ENCODE results near the gene CFAP251.
A peak's percentile ranks its signal among the peaks of the same experiment; 100 is the strongest.

The CFAP251 gene

GRCh38 chr12:122004633-122005071 is 86.3 kb downstream of the CFAP251 start:
- H3K27me3 ChIP-seq (ENCODE audit: control insufficient read depth, insufficient read depth, low read length) = no peaks in the 10 kb centered on the region
- H3K9ac ChIP-seq (ENCODE audit: low read length) = no peak overlapping the region
- H3K4me1 ChIP-seq (ENCODE audit: control insufficient read depth, insufficient read depth, low read length) = no peaks in the 10 kb centered on the region
- no peak overlapping the region for H3K4me3 ChIP-seq (ENCODE audit: low read length)
- no peaks in the 10 kb centered on the region for H3K36me3 ChIP-seq (ENCODE audit: control insufficient read depth, insufficient read depth, low read length)
- no peaks in the 10 kb centered on the region for H3K9me3 ChIP-seq (ENCODE audit: control insufficient read depth, low read length)

DNA sequence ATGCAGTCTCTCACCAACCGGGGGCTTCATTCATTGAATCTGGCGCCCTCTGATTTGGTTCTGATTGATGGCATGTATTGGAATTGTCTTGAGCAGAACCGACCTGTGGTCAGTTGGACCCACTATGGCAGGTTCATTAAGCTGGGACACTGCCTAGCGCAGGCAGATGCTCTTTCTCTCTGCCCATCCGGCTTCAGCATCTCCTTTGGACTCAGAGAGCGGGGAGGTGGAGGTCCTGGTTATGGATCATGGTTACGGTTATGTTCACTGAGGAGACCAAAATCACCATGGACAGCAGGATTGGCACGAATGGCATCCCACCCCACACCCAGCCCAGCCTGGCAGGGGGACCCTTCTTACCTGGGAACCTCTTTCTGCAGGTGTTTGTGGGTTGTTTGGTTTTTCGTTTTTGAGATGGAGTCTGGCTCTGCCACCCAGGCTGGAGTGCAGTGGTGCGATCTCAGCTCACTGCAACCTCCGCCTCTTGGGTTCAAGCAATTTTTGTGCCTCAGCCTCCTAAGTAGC is 86.9 kb downstream of the CFAP251 start:
- H3K4me3 ChIP-seq (ENCODE audit: low read length) = no peak overlapping the region
- H3K27me3 ChIP-seq (ENCODE audit: control insufficient read depth, insufficient read depth, low read length) = no peaks in the 10 kb centered on the region
- H3K9ac ChIP-seq (ENCODE audit: low read length) = no peak overlapping the region
- no peaks in the 10 kb centered on the region for H3K36me3 ChIP-seq (ENCODE audit: control insufficient read depth, insufficient read depth, low read length)
- no peaks in the 10 kb centered on the region for H3K4me1 ChIP-seq (ENCODE audit: control insufficient read depth, insufficient read depth, low read length)
- no peaks in the 10 kb centered on the region for H3K9me3 ChIP-seq (ENCODE audit: control insufficient read depth, low read length)

GRCh38 chr12:122006186-122006926 is 88.0 kb downstream of the CFAP251 start:
- Histone ChIP-seq H3K36me3 (ENCODE audit: control insufficient read depth, insufficient read depth, low read length) (no peaks in the 10 kb centered on the region), H3K9ac (ENCODE audit: low read length) (no peak overlapping the region), H3K4me1 (ENCODE audit: control insufficient read depth, insufficient read depth, low read length) (no peaks in the 10 kb centered on the region), H3K9me3 (ENCODE audit: control insufficient read depth, low read length) (no peaks in the 10 kb centered on the region), H3K27me3 (ENCODE audit: control insufficient read depth, insufficient read depth, low read length) (no peaks in the 10 kb centered on the region), H3K4me3 (ENCODE audit: low read length) (no peak overlapping the region)

DNA sequence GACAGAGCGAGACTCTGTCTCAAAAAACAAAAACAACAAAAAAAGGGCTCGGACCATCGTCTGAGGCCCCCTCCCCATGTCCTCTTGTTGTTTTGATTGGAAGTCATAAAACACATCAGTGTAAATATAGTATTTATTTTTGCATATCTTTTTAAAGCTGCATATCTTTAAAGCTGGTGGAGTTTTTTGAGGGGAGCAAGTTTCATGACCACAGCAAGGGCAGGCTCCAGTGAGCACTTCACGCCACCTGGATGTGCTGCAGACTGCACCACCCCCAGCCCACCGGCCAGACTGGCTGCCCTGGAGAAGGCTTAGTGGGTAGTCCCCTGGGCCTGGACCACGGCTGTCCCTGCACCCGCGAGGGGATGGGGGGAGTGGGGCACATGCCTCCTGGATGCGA is 91.3 kb downstream of the CFAP251 start:
- Histone ChIP-seq H3K27me3 (ENCODE audit: control insufficient read depth, insufficient read depth, low read length) (no peaks in the 10 kb centered on the region), H3K4me1 (ENCODE audit: control insufficient read depth, insufficient read depth, low read length) (no peaks in the 10 kb centered on the region)

GRCh38 chr12:122012184-122012583 is 93.8 kb downstream of the CFAP251 start:
- Histone ChIP-seq H3K4me1 (ENCODE audit: control insufficient read depth, insufficient read depth, low read length) (no peaks in the 10 kb centered on the region), H3K9ac (ENCODE audit: low read length) (no peak overlapping the region), H3K27me3 (ENCODE audit: control insufficient read depth, insufficient read depth, low read length) (no peaks in the 10 kb centered on the region), H3K4me3 (ENCODE audit: low read length) (no peak overlapping the region), H3K36me3 (ENCODE audit: control insufficient read depth, insufficient read depth, low read length) (no peaks in the 10 kb centered on the region), H3K9me3 (ENCODE audit: control insufficient read depth, low read length) (no peaks in the 10 kb centered on the region)

More for the DNA sequence above, 91.3 kb downstream of the CFAP251 start:
- no peaks in the 10 kb centered on the region for H3K9me3 ChIP-seq (ENCODE audit: control insufficient read depth, low read length)
- H3K9ac ChIP-seq (ENCODE audit: low read length) = no peak overlapping the region
- no peaks in the 10 kb centered on the region for H3K36me3 ChIP-seq (ENCODE audit: control insufficient read depth, insufficient read depth, low read length)
- no peak overlapping the region for H3K4me3 ChIP-seq (ENCODE audit: low read length)

DNA sequence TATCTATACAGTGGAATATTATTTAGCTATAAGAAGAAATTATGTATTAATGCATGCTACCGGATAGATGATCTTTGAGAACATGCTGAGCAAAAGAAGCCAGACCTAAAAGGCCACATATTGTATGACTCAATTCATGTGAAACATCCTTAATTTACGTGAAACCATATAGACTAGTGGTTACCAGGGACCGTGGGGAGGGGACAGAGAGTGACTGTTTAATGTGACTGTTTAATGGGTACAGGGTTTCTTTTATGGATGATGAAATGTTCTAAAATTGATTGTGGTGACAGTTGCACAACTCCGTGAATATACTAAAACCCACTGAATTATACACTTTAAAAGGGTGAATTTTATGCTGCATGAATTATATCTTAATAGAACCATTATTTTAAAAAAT is 94.7 kb downstream of the CFAP251 start:
- no peaks in the 10 kb centered on the region for H3K27me3 ChIP-seq (ENCODE audit: control insufficient read depth, insufficient read depth, low read length)
- H3K9me3 ChIP-seq (ENCODE audit: control insufficient read depth, low read length) = no peaks in the 10 kb centered on the region
- no peaks in the 10 kb centered on the region for H3K4me1 ChIP-seq (ENCODE audit: control insufficient read depth, insufficient read depth, low read length)
- H3K4me3 ChIP-seq (ENCODE audit: low read length) = no peak overlapping the region
- no peak overlapping the region for H3K9ac ChIP-seq (ENCODE audit: low read length)
- no peaks in the 10 kb centered on the region for H3K36me3 ChIP-seq (ENCODE audit: control insufficient read depth, insufficient read depth, low read length)

DNA sequence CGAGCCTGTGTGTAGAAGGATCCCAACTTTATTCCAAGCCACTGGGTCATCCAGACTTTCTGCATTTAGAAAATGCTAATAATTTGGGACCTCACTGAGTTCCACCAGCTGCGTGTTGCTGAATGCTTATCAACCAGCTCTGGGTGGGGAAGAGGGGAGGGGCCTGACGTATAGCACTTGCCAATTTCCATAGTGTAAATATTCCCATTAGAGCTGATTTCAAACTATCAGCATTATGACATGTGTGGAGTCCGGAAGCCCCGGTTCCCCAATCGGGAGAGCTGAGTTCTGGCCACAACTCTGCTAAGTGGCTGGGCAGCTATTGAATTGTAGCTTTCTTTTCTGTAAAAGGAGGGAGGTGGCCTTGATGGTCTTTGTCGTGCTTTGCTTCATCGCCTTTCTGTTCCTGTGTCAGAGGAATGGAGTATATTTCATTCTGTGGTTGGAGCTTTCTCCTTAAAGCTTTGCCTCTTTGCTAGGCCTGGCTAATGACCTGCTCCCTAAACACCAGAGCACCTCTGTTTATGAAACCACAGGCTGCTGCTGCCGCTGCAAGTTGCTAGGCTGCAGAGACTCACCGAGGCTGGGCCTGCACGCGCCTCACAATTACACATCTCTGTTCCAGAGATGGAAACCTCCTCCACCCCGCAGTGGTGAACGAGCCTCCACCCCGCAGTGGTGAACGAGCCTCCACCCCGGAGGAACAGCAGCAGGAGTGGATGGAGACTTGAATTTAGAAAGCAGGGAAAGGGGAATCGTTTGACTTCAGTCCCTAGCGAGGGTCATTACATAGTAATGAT is 95.6 kb downstream of the CFAP251 start:
- no peaks in the 10 kb centered on the region for H3K4me1 ChIP-seq (ENCODE audit: control insufficient read depth, insufficient read depth, low read length)
- no peaks in the 10 kb centered on the region for H3K9me3 ChIP-seq (ENCODE audit: control insufficient read depth, low read length)
- H3K27me3 ChIP-seq (ENCODE audit: control insufficient read depth, insufficient read depth, low read length) = no peaks in the 10 kb centered on the region
- H3K9ac ChIP-seq (ENCODE audit: low read length) = no peak overlapping the region
- no peaks in the 10 kb centered on the region for H3K36me3 ChIP-seq (ENCODE audit: control insufficient read depth, insufficient read depth, low read length)
- no peak overlapping the region for H3K4me3 ChIP-seq (ENCODE audit: low read length)

GRCh38 chr12:122014781-122015180 is 96.4 kb downstream of the CFAP251 start:
- no peak overlapping the region for H3K9ac ChIP-seq (ENCODE audit: low read length)
- no peak overlapping the region for H3K4me3 ChIP-seq (ENCODE audit: low read length)
- no peaks in the 10 kb centered on the region for H3K9me3 ChIP-seq (ENCODE audit: control insufficient read depth, low read length)
- no peaks in the 10 kb centered on the region for H3K36me3 ChIP-seq (ENCODE audit: control insufficient read depth, insufficient read depth, low read length)
- H3K27me3 ChIP-seq (ENCODE audit: control insufficient read depth, insufficient read depth, low read length) = no peaks in the 10 kb centered on the region
- no peaks in the 10 kb centered on the region for H3K4me1 ChIP-seq (ENCODE audit: control insufficient read depth, insufficient read depth, low read length)

- peaks cover 9% of the 10 kb centered on the region for H3K27me3 ChIP-seq (ENCODE audit: control insufficient read depth, insufficient read depth, low read length)
- H3K4me3 ChIP-seq (ENCODE audit: low read length) = no peak overlapping the region
- H3K4me1 ChIP-seq (ENCODE audit: control insufficient read depth, insufficient read depth, low read length) = peaks cover 10% of the 10 kb centered on the region
- H3K9ac ChIP-seq (ENCODE audit: low read length) = no peak overlapping the region
- no peaks in the 10 kb centered on the region for H3K36me3 ChIP-seq (ENCODE audit: control insufficient read depth, insufficient read depth, low read length)
- no peaks in the 10 kb centered on the region for H3K9me3 ChIP-seq (ENCODE audit: control insufficient read depth, low read length)
Observed at GRCh38 chr12:122018457-122018856, 100.1 kb downstream of the CFAP251 start.

DNA sequence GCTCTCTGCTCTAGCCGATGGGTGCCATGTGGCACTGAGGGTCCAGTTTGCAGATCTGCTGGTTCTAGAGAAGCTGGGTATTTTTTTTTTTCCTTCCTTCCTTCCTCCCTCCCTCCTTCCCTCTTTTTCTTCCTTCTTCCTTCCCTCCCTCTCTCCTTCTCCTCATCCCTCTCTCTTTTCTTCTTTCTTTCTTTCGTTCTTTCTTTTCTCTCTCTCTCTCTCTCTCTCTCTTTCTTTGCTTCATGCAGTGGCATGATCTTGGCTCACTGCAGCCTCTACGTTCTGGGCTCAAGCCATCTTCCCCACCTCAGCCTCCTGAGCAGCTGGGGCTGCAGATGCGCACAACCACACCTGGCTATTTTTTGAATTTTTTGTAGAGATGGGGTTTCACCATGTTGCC is 100.5 kb downstream of the CFAP251 start:
- no peaks in the 10 kb centered on the region for H3K9me3 ChIP-seq (ENCODE audit: control insufficient read depth, low read length)
- no peaks in the 10 kb centered on the region for H3K36me3 ChIP-seq (ENCODE audit: control insufficient read depth, insufficient read depth, low read length)
- peaks cover 9% of the 10 kb centered on the region for H3K27me3 ChIP-seq (ENCODE audit: control insufficient read depth, insufficient read depth, low read length)
- H3K4me3 ChIP-seq (ENCODE audit: low read length) = no peak overlapping the region
- H3K9ac ChIP-seq (ENCODE audit: low read length) = no peak overlapping the region
- peaks cover 15% of the 10 kb centered on the region for H3K4me1 ChIP-seq (ENCODE audit: control insufficient read depth, insufficient read depth, low read length)

- Histone ChIP-seq H3K9ac (ENCODE audit: low read length) (peak overlapping the region; percentile 37), H3K36me3 (ENCODE audit: control insufficient read depth, insufficient read depth, low read length) (no peaks in the 10 kb centered on the region), H3K9me3 (ENCODE audit: control insufficient read depth, low read length) (no peaks in the 10 kb centered on the region), H3K27me3 (ENCODE audit: control insufficient read depth, insufficient read depth, low read length) (peaks cover 9% of the 10 kb centered on the region), H3K4me1 (ENCODE audit: control insufficient read depth, insufficient read depth, low read length) (peaks cover 19% of the 10 kb centered on the region), H3K4me3 (ENCODE audit: low read length) (no peak overlapping the region)
Observed at GRCh38 chr12:122020795-122021192, 102.4 kb downstream of the CFAP251 start.

DNA sequence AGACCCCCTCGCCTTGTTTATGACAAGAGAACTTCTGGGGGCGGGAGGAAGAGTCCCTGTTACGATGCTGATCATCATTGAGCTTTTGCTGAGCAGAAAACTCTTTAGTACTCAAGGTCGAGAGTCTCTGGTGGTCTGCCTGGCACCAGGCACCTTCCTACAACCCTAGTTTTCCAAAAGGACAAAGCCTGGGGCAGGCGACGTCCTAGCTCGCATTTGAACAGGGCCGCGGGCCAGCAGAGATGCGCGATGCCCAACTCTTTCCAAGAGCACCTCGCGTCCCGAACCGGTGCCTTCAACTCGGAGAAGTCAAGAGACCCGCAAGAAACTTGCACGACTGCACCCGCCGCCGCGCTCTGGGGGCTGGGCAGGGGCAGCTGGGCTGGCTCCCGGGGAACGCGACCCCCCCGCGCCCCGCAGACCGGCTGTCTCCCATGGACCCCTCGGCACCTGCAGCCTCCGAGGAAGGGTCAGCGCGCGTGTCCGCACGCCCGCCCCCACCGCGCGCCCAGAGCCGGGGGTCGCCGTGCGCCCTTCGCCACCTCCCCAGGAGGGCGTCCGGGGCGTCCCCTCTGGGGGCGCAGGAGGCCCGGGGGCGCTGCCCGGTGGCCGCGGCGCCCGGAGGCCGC is 102.9 kb downstream of the CFAP251 start:
- Histone ChIP-seq H3K4me3 (ENCODE audit: low read length) (no peak overlapping the region), H3K36me3 (ENCODE audit: control insufficient read depth, insufficient read depth, low read length) (no peaks in the 10 kb centered on the region), H3K9ac (ENCODE audit: low read length) (peak overlapping the region; percentile 37)

More for the DNA sequence above, 102.9 kb downstream of the CFAP251 start:
- Histone ChIP-seq H3K4me1 (ENCODE audit: control insufficient read depth, insufficient read depth, low read length) (peaks cover 19% of the 10 kb centered on the region), H3K9me3 (ENCODE audit: control insufficient read depth, low read length) (no peaks in the 10 kb centered on the region), H3K27me3 (ENCODE audit: control insufficient read depth, insufficient read depth, low read length) (peaks cover 9% of the 10 kb centered on the region)
